Activated T-helper 9 cell treated with anti-CD3 and anti-CD28 coated beads, Interleukin-2, amount 50 U/mL, for 16 hours (primary cell): ENCODE results near the gene GYS2.

Experiments
- DNase-seq: peaks from one replicate; pipeline ENCODE4 v3.0.0-alpha.2; 2020; ENCODE audit warnings: low read depth

Gene GYS2

DNA sequence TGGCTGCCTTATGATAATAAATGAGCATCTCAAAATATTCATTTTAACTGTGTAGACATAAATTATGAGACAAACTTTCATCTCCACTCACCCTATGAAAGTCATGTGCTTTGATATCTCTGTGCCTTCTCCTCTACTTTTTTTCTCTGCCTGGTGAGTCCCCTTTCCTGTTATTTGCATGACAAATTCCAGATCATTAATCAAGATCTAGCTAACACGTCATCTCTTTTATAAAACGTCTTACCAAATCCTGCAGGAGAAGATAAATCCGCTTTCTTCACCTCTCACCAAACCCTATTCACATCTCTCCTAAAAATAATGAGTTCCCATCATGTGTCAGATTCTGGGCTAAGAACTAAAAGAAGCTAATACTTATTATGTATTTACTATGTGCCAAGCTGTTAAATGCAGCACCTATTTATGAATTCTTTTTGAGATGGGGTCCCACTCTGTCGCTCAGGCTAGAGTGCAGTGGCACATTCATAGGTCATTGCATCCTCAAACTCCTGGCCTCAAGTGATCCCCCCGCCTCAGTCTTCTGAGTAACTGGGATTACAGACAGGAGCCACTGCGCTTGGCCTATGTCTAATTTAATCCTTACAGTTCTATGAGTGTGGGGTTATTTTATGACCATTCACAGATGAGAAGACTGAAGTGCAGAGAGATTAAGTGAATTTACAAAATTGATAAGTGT lies 51.9 kb downstream of the GYS2 start:
- no peak for DNase-seq

DNA sequence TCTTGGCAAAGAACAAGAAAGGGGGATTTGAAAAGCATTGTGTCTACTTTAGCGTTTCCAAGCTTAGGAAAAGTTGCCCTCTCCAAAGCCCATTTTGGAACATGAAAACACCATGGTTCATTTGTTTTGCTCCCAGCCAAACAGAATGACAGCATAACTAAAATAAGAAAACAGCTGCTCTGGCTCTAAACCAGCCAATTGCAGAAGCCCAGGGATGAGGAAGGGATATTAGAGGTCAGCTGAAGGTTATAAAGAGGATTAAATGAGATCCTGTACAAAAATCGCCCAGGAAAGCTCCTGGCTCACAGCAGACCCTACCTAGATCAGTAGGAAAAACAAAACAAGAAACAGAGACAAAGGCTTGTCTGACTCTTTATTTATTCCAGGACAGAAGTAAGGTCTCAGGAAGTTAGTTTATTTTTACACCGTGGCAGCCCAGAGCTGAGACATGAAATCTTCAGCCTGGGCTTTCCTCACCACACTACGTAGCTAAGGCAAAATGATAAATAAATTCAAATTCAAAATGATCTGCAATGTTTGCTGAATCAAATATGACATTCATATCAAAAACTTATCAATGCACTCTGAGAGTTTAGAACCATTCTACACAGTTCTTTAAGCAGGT lies 52.7 kb downstream of the GYS2 start:
- no peak for DNase-seq

DNA sequence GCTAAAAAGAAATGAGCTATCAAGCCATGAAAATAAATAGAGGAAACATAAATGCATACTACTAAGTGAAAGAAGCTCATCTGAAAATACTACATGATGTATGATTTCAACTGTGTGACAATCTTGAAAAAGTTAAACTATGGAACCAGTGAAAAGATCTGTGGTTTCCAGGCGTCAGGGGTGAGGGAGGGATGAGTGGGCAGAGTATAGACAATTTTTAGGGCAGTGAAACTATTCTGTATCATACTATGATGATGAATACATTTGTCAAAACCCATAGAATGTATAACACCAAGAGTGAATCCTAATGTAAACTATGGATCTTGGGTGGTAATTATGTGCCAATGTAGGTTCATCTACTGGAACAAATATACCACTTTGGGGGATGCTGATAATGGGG lies 57.2 kb downstream of the GYS2 start:
- no peak for DNase-seq

DNA sequence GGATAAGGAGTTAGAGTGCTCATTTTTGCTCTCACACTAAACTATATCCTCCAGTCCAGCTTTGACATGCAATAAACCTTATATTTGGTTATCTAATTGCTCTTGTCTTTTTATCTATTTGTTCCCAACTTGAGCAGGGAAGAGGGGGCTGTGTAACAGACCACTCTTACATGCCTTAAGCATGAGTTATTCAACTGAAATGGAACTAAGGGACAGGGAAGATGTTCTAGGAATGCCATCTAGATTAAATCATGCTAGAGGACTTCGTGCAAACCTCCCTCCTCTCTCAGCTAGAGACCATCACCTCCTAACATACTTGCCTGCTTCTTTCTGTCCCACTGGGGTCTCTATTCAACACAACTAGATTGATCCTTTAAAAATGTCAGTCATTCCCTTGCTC lies 57.9 kb downstream of the GYS2 start:
- DNase-seq, result no peak

DNA sequence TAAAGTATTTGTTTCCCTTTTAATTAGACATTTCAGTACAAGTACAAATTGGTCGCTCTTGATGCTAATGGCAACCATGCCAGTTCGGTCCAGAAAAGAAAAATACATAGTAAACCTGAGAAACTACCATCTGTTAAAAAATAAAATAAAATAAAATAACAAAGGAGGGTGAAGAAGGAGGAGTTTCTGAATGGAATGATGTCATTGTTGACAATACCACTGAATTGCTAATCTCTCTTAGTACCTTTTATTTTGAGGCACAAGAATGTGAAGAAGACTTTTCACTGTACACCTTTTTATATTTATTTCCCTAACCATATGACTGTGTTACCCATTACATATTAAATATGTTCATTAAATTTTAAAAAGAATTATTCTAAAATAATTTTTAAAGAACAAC lies 59.1 kb downstream of the GYS2 start:
- no peak for DNase-seq

DNA sequence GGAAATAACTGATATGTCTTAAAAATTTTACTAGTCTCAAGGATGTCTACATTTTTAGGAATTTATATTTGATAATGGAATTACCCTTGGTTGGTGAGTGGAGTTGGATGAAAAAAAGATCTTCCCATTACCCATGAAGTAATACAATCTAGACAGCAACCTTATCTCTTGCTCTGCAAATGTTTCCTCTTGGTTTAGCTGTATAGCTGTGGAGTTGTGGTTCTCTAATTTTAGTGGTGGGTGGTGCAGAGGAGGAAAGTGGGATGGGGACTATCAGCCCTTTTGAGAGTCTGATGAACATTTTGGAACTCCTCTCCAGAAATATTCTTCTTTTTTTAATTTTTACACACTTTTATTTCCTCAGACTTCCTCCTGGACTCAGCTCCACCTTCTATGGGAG lies 61.5 kb downstream of the GYS2 start:
- no peak for DNase-seq

DNA sequence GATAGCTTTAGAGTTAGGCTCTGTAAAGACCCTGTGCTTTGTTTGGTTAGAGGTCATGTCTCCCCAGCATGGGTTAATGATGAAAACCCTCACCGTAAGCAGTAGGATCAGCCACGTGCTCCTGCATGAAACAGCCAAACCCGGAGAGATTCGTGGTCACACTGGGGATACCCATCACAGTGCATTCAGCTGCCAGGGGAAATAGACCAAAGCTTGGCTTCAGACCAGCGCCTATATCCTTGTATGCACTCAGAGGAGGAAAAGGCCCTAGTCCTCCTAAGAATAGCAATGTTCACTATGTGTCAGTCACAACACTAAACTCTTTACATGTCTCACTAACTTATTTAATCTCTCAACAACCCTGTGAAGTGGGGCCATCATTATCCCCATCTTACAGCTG lies 62.2 kb downstream of the GYS2 start:
- DNase-seq, result no peak

DNA sequence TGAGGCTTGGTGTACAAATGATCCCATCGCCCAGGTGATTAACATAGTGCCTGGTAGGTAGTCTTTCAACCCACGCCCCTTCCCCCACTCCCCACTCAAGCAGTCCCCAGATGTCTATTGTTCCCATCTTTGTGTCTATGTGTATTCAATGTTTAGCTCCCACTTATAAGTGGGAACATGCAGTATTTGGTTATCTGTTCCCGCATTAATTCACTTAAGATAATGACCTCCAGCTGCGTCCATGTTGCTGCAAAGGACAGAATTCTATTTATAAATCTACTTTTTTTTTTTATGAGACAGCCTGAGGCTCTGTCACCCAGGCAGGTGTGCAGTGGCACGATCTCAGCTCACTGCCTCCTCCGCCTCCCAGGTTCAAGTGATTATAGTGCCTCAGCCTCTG lies 62.9 kb downstream of the GYS2 start:
- DNase-seq, result no peak

DNA sequence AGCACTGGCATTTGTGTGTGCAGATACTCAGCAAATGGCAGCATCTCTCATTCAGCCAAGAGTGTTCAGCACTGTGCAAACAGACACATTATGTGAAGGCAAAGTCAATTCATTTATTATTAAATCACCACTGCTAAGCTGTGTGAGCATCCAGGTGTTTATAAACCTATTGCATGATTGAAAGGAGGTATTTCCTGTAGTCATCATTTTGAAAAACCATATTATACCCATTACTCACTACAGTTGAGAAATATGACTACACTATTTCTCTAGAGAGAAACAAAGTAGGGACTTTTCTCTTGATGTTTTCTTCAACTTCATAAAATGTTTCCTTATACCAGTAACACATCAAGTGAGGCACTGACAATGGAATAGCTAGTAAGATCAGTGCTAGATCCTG lies 64.8 kb downstream of the GYS2 start:
- no peak for DNase-seq

DNA sequence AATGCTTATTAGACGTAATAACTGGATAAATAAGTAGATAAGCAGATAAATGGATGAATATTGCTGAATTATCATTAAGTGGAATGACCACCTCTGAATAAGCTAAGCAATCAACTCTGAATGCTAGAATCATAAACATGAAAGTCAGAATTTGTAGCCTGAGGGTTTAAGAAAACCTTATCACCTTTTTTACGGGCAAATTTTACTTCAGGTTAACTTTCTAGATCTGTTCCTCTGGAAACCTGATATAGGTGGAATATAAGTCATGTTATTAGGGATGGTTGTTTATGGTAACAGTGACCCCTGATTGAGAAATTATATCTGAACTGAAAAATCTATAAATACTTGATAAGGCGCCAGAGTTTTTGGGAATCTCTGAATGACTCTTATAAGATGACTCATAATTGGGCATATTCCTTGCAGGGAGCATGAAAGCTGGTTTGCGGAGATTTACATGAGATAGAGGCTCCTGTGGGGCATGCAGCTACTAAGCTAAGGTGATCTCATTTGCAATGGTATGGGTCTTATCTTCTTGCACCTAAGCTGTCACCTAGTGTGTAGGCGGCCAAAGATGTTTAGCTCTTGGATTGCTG lies 66.5 kb downstream of the GYS2 start:
- DNase-seq, result no peak

DNA sequence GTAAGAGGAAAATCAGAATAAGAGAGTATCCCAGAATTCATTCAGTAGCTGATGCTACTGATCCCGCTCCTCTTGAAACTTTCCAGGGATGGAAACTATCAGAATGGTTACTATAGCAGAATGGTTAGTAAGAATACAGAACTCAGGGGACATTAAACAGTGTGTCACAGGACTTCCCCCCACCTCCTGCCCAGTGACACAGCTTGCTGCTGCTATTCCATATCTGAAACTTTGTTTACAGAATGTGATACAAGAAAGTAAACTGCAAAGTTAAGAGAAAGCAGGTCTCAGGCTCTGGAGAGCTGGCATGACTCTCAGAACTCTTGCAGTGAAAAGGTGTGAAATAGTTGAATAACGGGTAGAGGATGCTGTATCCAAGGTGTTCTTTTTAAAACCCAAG lies 75.2 kb downstream of the GYS2 start:
- no peak for DNase-seq

DNA sequence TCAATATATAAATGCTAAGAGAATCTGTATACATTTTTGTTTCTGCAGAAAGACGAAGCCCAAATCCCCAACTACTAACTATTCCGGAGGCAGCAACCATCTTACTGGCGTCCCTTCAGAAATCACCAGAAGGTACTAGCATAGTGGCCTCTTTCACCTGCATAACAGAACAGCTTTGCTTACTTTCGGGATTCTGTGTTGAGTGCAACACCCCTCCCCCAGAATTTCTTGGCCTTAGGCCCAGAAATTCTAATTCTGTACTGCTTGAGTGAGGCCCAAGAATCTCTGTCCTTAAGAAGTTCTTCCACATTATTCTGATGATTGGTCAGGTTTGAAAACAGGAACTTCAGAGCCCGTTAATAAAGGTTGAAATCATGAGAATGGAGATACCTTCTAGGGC lies 75.7 kb downstream of the GYS2 start:
- no peak for DNase-seq

DNA sequence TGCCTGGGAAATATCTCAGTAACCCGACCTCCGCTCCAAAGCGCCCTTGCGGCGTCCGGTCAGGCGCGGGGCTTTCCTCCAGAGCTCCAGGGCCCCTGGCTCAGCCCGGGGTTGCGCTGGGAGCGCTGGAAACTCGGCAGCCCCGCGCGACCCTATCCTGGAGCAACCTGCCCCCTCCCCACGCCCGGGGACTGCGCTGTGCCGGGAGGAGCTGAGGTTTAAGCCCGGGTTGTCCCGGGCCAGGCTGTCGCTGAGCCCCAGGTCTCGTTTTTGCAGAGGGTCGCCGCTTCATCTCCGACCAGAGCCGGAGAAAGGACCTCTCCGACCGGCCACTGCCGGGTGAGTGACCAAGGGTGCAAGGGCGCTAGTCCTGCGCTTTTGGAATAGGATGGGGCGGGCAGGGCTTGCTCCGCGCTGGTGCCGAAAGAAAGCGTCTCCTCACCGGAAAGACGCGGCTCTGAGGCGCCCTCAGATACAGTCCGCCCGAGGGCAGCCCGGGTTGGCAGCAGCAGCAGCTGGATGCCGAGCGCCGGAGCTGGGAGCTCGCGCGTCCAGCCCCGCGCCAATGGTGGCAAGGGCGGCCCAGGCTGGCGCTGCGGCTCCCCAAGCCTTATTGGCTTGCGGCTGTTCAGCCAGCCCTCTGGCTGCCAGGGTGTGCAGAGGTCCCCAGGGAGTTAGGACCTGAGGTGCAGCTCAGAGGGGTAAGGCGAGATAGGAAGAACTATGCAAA lies 77.0 kb downstream of the GYS2 start:
- peak; percentile 31 for DNase-seq

DNA sequence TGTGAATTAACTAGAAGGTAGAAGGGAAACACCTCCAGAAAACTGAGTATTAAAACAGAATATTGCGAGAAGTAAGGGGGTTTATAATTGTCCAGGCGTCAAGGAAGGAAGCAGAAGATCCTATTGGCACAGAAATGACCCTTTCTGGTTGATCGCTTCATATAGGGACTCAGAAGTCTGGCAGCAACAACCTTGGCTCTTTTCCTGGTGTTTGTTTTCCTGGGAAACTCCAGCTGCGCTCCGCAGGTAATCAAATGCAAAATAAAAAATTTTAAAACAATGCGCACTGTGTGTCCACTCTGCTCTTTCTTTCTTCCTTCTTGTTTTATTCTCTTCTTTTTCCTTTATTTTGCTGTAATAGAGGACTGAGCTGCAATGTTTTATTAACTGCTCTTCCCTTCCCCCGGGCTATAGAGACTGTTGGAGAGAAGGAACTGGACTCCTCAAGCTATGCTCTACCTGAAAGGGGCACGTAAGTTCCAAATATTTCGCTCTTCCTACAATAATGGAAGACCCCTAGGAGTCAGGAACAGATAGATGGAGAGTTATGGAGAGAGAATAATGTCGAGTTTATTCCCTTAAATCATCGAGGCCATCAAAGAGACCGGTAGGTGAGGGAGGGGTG lies 77.8 kb downstream of the GYS2 start:
- no peak for DNase-seq

DNA sequence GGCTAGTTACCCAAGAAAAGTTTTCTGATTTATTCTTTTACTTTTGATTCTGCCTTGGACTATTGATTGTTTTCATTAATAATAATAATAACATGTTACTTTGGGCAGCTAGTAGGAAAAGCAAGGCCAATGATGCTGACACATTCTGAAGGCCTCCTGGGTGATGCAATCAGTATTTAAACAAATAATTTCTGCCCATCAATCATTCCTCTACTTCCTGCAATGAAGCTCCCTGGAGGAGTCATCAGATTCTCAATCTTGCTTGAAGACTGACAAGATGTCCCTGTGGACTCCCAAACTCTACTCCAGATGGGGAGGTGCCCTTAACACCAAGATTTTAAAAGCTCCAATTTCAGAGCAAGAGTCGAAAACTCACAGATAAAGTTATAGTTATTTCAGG lies 78.6 kb downstream of the GYS2 start, which contains the start of gene SPX:
Gene SPX, plus strand, starts transcription at position 244 of the 400 bp plus-strand sequence. CDS start 177 bp downstream, outside the sequence.
- DNase-seq, result no peak

DNA sequence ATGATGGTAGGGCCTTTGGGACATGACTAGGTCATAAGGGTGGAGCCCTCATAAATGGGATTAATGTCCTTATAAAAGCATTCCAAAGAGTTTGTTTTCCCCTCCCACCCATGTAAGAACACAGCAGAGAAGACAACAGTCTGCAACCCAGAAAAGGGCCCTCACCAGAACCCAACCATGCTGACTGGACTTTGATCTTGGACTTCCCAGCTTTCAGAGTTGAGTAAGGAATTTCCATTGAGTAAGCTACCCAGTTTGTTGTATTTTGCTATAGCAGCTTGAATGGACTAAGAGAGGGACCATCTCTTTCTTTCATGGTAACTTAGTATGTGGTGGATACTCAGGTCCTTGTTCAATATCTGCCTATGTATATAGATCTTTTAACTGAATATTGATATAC lies 81.5 kb downstream of the GYS2 start:
- no peak for DNase-seq

DNA sequence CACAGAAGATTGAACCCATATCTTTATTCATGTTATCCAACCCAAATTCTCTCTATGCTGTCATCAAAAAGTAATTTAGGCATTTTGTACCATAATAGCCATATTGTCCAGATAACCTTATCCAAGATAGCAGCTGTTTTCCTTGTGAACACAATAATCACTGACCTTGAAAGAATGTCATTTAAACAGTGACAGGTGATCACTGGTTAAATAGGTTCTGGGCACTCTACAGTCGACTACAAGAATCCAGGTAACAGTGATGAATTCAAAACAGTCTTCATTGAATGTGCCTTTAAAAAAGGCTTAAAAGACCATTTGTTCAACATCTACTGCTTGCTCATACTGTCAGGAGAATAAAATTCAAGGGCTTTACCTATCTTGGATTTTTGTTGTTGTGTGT lies 83.1 kb downstream of the GYS2 start:
- no peak for DNase-seq

DNA sequence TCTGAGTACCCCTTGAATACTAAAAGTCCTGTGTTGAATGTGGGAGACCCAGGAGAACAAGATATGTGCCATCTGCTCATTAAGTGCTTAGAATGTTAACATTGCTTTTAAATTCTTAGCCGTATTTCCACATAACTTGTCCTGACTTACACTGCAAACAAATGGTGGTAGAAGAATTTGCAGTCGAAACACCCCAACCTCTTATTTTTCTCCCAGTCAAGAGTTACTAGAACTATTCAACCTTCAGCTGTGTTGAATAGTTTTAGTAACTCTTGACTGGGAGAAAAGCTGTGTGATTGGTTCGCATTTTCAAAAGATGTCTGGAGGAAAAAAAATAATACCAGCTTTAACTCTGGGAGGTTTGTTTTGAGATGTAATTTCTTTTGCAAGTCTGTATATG lies 86.2 kb downstream of the GYS2 start:
- DNase-seq, result no peak

DNA sequence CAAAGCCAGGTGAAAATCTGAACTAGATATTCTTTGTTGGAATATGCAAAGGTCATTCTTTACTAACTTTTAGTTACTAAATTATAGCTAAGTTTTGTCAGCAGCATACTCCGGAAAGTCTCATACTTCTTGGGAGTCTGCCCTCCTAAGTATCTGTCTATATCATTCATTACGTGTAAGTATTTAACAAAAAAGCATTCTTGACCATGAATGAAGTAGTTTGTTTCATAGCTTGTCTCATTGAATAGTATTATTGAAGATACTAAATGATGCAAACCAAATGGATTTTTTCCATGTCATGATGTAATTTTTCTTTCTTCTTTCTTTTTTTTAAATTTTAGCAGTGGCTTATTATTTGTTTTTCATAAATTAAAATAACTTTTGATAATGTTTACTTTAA lies 88.4 kb downstream of the GYS2 start:
- DNase-seq, result no peak

DNA sequence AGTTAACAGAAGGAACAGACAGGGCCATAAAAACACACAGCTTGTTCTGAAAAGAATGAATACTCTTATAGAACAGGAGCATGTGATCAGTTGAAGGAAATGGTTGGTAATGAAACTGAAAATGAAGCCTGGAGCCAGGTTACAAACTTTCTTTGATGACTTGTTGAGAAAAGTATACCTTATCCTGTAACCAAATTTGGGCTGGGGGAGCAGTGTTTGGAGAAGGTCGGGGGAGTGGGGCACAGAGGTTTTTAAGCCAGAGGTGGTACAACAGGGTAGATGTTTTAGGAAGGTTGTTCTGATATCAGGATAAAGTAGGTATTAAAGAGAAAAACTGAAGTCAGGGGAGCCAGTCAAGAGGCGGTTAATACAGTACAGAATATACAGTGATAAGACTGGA lies 94.9 kb downstream of the GYS2 start:
- no peak for DNase-seq

DNA sequence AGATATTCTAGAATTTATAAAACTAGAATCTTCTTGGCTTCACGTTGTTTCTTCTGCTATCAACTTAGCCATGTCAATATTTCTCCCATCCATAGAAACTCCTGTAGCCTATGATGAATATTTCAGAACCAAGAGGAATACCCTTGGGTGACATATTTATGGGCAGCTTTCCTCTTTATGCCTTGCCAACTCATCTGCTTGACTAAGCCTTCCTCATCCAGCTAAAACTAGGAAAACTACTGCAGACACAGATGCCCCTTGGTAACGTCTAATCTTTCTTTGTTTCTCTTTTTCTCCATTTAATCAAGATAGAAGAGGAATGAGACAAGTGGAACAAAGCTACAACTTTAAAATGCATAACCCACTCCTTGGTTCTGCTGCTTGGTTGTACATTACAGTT lies 96.8 kb downstream of the GYS2 start:
- DNase-seq, result no peak

DNA sequence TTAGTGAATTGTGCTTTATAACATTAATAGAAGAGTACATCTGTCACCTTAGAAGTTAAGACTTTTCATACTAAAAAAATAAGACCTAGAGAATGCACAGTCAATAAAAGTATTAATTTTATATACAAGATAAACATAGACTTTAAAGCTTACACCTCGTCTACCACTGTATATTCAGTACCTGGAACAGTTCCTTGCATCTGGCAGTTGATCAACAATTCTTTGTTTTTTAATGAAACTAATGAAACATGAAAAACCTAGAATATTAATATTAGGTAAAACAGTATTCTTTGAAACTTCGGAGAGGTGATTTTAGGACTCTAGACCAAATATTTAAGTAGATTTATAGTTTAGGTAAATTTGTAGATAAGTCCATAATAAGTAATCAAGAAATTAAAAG lies 98.8 kb downstream of the GYS2 start:
- DNase-seq, result no peak

DNA sequence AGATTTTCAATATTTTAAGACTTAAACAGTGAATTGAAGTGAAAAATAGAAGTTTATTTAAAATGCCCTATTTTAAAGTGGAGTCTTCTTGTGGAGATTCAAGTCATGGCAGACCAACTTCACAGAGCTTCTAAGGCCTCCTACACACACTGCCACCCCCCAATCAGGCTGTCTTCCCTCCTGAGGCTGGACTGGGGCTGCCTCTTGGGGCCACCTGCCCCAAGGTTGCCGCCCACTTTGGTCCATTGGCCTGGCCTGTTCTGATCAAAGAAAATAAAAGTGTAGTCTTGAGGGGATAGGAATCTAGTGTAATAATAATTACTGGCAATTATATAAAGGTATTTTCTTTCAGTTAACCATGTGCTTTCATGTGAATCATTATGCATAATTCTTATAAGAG lies 101.8 kb downstream of the GYS2 start:
- DNase-seq, result no peak
